ENCODE results near the gene HAS3.
"Not testable (repeated sequence)": the region's sequence is repeated elsewhere in the genome, so short reads cannot be mapped to it uniquely, and the experiment has no call there.

The HAS3 gene

DNA sequence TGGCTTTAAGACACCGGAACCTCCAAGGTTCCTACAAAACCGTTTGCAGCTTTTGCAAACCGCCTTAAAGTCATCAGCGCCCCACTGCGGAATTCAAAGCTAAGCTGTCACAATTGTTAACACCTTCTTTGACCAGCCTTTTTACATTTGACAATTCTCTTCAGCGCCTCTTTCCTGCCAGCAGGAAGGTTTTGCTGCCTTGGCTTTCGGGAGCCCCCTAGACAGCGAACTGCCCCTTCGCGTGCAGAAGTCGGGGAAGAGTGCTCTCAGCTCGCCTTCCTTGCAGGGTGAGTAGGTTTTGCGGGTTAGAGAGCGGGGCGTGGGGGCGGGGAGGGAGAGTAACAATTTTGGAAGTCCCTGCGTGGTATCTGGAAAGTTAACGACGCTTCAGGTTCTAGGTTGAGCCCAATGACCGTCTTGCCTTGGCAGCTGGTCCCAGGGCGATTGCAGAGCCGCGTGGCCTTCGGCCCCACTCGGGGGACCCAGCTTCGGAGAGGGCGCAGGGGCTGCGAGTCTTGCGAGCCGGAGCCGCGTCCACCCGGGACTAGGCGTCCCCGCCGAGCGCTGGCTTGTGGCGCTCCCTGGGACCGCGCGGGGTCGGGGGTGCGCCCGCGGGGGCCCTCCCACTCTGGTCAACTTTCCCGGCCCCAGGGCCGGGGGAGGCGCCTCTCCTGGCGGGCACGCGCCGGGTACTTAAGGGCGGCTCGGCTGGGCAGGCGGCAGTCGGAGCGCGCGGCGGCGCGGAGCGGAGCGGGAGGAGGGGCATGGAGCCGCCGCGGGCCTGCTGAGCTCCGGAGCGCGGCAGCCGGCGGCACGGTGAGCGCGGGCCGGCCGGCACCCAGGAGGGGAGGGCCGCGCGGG lies at the start of gene HAS3:
TSS of gene HAS3 (plus strand) at position 153 of the 861 bp plus-strand sequence. CDS start 3,743 bp downstream, outside the sequence.
- DNase-seq (ENCODE audit: low read depth in 2 of 2, low spot score in 1 of 2) = no peak

DNA sequence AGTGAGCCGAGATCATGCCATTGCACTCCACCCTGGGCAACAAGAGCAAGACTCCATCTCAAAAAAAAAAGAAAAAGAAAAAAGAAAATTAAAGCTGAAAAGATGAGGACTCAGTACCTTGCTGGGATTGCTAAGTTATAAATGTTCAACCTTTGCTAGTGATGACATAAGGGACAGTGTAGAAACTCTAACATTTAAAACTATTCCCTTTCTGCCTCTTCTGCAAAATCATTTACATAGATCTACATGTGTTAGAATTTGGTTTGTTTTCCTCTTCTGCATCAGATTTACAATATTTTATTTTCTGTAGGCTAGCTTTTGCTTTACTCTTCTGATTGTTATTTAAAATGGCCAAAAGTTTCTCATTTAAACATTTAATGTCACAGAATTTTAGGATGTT lies 49.5 kb upstream of the HAS3 start:
- DNase-seq (ENCODE audit: low read depth in 2 of 2, low spot score in 1 of 2) = no peak

DNA sequence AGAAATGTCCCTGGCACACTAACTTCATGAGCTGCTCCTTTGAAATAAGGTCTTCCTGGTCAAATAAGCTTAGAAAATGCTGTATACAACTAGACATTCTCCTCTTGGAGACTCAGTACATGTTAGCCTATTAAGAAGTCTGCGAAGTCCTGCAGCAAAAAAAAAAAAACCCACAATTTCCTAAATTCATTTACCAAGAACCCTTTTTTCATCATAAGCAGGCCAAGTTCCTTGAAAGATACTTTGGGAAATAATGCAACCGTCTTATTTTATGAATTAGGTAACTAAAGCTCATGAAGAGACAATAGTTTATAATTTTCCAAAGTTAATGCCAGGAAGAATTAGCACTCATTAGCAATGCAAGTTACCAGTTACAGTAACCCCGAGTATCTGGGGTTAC lies 49.0 kb upstream of the HAS3 start:
- DNase-seq (ENCODE audit: low read depth in 2 of 2, low spot score in 1 of 2) = no peak

DNA sequence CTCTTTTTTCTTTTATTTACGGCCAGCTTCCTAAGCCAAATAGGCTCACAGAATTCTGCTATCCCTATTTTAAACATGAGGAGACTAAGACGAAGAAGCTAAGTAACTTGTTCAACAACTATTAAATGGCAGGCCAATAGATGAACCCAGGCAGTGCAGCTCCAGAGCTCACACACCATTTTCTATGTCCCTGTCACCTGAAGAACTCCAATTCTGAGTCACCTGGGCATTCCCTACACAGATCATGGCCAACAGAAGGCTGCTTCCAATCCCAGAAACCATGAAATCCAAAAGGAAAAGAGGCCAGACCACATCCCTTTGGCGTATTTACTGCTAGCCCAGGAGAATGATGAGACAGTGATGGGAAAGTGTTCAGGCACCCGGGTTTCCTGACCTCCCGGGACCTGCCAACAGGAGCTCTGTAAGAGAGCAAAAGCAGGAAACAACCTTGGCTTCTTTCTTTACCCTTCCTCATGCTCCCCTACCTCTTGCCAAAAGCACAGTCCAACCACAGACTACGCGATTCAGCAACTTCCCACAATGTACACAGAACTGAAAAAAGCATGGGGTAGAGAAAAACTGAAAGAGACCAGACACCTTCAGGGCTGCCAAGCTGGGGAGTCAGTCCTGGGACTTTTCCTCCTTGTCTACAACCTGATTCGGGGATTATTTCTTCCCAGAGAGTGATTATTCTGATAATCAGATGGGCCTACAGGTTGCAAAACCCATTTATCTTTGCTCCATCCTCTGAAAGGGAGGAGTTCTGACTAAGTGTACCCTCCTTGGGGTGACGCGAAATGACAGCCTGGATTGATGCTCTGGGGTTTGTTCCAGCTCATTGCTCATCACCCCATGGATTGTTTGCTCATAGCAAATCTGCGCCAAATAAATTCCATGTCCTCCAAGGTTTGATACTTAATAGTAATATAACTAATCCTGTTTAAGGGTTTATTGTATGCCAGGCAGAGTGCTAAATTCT lies 47.8 kb upstream of the HAS3 start:
- no peak for DNase-seq (ENCODE audit: low read depth in 2 of 2, low spot score in 1 of 2)

DNA sequence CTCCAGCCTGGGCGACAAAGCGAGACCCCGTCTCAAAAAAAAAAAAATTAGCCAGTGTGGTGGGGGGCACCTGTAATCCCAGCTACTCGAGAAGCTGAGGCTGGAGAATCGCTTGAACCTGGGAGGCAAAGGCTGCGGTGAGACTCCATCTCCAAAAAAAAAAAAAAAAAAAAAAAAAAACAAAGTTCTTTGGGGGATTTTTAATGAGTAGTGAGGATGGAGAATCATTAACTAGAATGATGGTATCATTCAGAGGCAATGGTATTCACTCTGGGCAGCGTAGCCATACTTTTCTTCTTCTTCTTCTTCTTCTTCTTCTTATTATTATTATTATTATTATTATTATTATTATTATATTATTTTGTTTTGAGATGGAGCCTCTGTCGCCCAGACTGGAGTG lies 42.0 kb upstream of the HAS3 start:
- not testable (repeated sequence) for DNase-seq (ENCODE audit: low read depth in 2 of 2, low spot score in 1 of 2)

DNA sequence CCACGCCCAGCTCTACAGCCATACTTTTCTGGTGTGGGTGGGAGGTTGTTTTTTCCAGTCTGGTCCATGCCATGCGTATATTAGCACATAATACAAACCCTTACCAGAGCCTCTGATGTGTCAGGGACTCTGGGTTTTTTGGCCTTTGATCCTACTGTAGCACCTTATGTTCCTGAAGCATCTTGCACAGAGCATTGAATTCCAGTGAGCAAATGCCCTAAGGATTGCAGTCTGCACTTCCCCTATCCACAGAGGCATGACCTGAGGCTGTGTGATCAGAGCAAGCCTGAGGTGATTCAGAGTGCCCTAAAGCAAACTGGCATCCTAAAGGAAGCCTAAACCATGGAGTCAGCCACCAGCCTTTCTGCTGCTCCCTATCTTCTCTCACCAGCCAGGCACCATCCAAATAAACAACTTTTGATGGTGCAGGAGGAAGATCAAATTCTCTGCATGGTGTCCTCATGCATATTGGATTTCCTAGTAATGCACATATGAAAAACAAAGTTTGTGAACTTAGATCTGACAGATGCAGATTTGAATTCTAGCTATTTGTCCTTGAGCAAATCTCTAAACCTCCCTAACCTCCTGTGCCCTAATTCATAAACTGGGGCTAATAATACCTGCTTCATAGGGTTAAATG lies 41.2 kb upstream of the HAS3 start:
- DNase-seq (ENCODE audit: low read depth in 2 of 2, low spot score in 1 of 2) = no peak

- no peak for DNase-seq (ENCODE audit: low read depth in 2 of 2, low spot score in 1 of 2)
These were observed 40.6 kb upstream of the HAS3 start for GRCh38 chr16:69064764-69065313.

- no peak for DNase-seq (ENCODE audit: low read depth in 2 of 2, low spot score in 1 of 2)
These were observed 35.9 kb upstream of the HAS3 start for GRCh38 chr16:69069504-69069903.

- no peak for DNase-seq (ENCODE audit: low read depth in 2 of 2, low spot score in 1 of 2)
These were observed 34.4 kb upstream of the HAS3 start for GRCh38 chr16:69071036-69071435.

GRCh38 chr16:69072640-69072974 lies 32.8 kb upstream of the HAS3 start:
- DNase-seq (ENCODE audit: low read depth in 2 of 2, low spot score in 1 of 2) = no peak

DNA sequence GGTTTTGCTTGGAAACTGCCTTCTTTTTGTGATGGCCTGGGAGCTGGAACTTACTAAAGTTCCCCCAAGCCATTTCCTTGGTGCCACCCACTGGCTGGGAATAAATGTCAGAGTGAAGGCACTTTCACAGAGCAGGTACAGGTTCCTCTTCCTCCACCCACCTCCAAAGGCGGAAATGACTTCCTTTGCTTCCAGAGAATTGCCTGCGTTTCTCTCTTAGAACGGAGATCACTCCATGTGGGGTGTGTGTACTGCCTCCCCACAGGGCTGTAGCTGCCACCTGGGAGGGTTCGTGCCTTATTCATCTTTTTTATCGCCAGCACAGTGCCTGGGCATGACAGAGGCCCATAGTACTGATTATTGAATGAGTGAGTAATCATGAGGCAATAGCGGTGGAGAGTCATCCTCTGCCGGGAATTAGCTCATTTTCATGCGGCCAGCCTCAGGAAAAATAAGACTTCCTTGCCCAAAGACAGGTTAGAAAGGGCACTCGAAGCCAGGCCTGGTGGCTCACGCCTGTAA lies 32.2 kb upstream of the HAS3 start:
- DNase-seq (ENCODE audit: low read depth in 2 of 2, low spot score in 1 of 2) = no peak

GRCh38 chr16:69077251-69077650 lies 28.2 kb upstream of the HAS3 start:
- DNase-seq (ENCODE audit: low read depth in 2 of 2, low spot score in 1 of 2) = no peak

- DNase-seq (ENCODE audit: low read depth in 2 of 2, low spot score in 1 of 2) = no peak
These were observed 27.4 kb upstream of the HAS3 start for GRCh38 chr16:69078073-69078472.

DNA sequence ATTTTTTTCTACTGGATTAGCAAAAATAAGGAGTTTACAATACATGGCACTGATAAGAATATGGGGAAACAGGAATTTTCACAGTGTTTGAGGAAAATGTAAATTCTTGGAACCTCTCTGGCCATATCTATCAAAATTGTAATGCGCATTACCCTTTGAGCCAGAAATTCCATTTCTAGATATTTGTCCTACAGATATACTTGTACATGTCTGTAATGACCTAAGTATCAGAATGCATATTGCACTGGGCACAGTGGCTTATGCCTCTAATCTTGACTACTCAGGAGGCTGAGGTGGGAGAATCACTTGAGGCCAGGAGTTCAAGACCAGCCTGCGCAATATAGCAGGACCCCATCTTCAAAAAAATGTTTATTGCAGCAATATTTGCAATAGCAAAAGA lies 25.8 kb upstream of the HAS3 start:
- DNase-seq (ENCODE audit: low read depth in 2 of 2, low spot score in 1 of 2) = no peak

- no peak for DNase-seq (ENCODE audit: low read depth in 2 of 2, low spot score in 1 of 2)
These were observed 22.0 kb upstream of the HAS3 start for GRCh38 chr16:69083306-69083941.

DNA sequence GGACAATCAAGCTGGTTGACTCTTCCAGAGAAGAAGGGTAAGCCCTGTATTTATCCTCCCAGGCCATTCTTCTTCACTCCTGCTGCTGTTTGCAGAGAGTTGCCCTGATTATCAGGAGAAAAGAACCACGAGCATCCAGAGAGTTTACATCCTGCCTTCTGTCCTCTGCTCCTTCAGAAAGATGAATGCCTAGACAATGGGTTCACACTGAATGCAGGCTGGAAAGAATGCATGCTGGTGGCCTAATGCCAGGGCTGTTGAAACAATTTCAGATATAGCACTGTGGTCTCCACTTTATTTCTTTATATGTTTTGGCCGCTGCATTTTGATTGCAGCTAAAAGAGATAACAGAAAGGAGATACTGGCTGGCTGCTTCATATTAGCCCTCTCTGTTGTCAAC lies 21.2 kb upstream of the HAS3 start:
- no peak for DNase-seq (ENCODE audit: low read depth in 2 of 2, low spot score in 1 of 2)

DNA sequence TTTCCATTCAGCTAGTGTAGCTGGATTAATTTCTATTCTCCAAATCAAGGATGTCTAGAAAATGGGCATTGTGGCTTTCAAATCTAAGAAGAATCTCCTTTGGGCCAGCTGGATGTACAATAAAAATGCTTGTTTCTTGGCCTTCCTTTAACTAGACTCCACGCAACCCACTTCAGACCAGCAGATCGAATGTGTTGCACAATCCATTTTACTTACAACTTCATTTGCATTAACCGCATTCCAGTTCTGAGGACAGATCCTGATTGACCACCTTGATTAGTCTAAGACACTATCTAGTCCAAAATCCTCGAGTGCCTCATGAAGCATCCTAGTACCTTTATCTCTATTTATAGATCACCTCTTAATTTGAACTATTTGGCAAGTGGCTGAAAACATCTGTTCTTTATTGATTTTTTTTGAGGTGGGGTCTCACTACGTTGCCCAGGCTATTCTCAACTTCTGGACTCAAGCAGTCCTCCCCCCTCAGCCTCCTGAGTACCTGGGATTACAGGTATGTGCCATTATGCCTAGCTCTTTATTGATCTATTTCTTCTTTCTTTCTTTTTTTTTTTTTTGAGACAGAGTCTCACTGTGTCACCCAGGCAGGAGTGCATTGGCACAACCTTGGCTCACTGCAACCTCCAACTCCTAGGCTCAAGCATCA lies 20.3 kb upstream of the HAS3 start:
- no peak for DNase-seq (ENCODE audit: low read depth in 2 of 2, low spot score in 1 of 2)

DNA sequence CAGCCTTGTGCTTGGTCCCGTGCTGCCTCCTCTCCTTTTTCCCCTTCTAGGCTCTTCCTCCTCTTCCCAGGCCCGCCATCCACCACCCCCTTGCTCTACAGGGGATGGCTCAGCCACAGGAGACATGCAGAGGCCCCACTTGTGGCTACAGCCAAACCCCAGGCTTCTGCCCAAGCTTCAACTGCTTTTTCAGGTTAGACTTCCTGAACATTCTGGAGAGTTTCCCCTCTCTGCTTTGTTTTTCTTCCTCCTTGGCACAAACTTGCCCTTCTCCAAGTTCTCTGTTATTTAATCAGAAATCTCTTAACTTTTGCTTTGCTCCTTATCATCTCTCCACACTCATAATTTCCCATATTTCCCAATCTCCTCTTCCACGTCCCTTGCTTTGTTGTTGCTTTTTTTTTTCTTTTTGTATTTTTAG lies 18.3 kb upstream of the HAS3 start:
- no peak for DNase-seq (ENCODE audit: low read depth in 2 of 2, low spot score in 1 of 2)

- DNase-seq (ENCODE audit: low read depth in 2 of 2, low spot score in 1 of 2) = no peak
These were observed 16.8 kb upstream of the HAS3 start for GRCh38 chr16:69088684-69089083.

All from stimulated activated CD8-positive, alpha-beta memory T cell treated with anti-CD3 and anti-CD28 coated beads, Interleukin-4, amount 100 ng/mL, for 4 hours (primary cell).